Endothelial cell of umbilical vein (primary cell): ENCODE data around the gene NQO2.

Source experiments
- FOS ChIP-seq: IDR thresholded peaks from 2 replicates; pipeline ENCODE4 v1.6.1; 2011; ENCODE audit warnings: mild to moderate bottlenecking, low read length, moderate library complexity, borderline replicate concordance; ENCODE audit not compliant: insufficient read depth
- MYC ChIP-seq: IDR thresholded peaks from one replicate; pipeline ENCODE4 v1.6.1; 2011; ENCODE audit warnings: mild to moderate bottlenecking, low read depth, low read length
- POLR2A ChIP-seq: IDR thresholded peaks from 2 replicates; pipeline ENCODE4 v1.6.1; 2012; ENCODE audit warnings: low read depth, mild to moderate bottlenecking, control low read depth, low read length
- POLR2AphosphoS5 ChIP-seq: IDR thresholded peaks from 2 replicates; pipeline ENCODE4 v1.6.1; 2012; ENCODE audit warnings: low read depth, mild to moderate bottlenecking, control low read depth, low read length, moderate library complexity; ENCODE audit not compliant: insufficient read depth
- TF ChIP-seq, protein P1 (sequence below), 2 donors: IDR thresholded peaks; 1 replicate in 1 of 2; 2 replicates in 1 of 2; pipeline ENCODE4 v1.5.1; 2011; ENCODE audit warnings: low read length in 2 of 2, mild to moderate bottlenecking in 2 of 2, moderate library complexity in 2 of 2, control low read depth in 1 of 2, inconsistent platforms in 1 of 2, low read depth in 1 of 2; ENCODE audit not compliant: insufficient read depth in 1 of 2; ENCODE audit errors: extremely low read depth in 1 of 2
- TF ChIP-seq, protein P2 (sequence below): IDR thresholded peaks from 2 replicates; pipeline ENCODE4 v1.6.1; 2011; ENCODE audit not compliant: insufficient read depth, insufficient read length

DNA sequence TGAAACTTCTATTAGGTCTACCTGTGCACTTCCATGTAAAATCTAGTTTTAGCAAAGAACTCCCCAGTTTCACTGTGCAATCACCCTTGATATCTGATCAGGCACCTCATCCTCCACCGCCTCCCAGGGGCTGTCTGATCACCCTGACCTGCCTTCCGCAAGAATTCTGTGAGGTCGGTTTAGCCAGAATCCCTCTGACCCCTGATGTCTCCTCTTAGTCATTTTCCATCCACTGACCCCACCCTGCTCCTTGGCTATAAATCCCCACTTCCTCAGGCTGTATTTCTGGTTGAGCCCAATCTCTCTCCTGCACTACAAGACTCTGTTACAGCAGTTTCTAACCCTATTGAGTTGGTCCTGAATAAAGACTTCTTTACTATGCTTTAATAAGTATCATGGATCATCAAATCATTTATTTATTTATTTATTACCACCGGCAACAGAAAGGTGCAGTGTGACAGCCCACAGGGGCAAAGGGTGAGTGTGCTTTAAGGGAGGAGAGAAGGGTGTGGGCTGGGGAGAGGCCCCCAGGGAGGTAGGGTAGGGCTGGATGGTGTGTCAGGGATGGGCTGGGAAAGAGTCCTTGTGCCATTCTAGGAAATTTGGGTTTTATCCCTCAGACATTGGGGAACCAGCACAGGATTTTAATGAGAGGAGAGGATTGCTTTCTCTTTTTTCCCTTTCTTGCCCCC lies 17.1 kb upstream of the NQO2 start:
- TF ChIP-seq, protein P1, sequence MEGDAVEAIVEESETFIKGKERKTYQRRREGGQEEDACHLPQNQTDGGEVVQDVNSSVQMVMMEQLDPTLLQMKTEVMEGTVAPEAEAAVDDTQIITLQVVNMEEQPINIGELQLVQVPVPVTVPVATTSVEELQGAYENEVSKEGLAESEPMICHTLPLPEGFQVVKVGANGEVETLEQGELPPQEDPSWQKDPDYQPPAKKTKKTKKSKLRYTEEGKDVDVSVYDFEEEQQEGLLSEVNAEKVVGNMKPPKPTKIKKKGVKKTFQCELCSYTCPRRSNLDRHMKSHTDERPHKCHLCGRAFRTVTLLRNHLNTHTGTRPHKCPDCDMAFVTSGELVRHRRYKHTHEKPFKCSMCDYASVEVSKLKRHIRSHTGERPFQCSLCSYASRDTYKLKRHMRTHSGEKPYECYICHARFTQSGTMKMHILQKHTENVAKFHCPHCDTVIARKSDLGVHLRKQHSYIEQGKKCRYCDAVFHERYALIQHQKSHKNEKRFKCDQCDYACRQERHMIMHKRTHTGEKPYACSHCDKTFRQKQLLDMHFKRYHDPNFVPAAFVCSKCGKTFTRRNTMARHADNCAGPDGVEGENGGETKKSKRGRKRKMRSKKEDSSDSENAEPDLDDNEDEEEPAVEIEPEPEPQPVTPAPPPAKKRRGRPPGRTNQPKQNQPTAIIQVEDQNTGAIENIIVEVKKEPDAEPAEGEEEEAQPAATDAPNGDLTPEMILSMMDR (IDR thresholded peaks at IDR 0.05; ENCODE audit: extremely low read depth in 1 of 2, insufficient read depth in 1 of 2, low read depth in 1 of 2, low read length in 2 of 2): no peak
- TF ChIP-seq POLR2A (no peak), POLR2AphosphoS5 (no peak), MYC (no peak), FOS (no peak)
- TF ChIP-seq, protein P2, sequence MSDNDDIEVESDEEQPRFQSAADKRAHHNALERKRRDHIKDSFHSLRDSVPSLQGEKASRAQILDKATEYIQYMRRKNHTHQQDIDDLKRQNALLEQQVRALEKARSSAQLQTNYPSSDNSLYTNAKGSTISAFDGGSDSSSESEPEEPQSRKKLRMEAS: no peak
